A549 (cell line): ENCODE results near the gene F10. TPM values are rescaled to one million over a fixed set of nuclear protein-coding genes. Genes with fewer than 3 reads are reported as not detected.

Experiments used
- ATAC-seq, 2 experiments: fragments of 200-7000 bp in 1 of 2; fragments of >200 bp in 1 of 2; cut with Nextera tagmentation in 1 of 2; cut with Tn5 transposase in 1 of 2; 3 replicates each; pipeline versions ENCODE4 v1.8.0 to v1.9.1; 2018 to 2020; ENCODE audit warnings: mild to moderate bottlenecking in 1 of 2, moderate library complexity in 1 of 2
- CTCF ChIA-PET: fragments of 300-600 bp; sonication (Branson Sonifier 250); formaldehyde crosslinking; extraction: SDS; loops from one replicate; lab custom pipeline; 2021; ENCODE audit warnings: antibody characterized with exemption, inconsistent platforms; lab: Yijun Ruan, JAX
- POLR2A ChIA-PET: fragments of 350-600 bp; formaldehyde crosslinking; extraction: SDS; loops from one replicate; lab custom pipeline; 2021; ENCODE audit warnings: antibody characterized with exemption, inconsistent platforms; lab: Yijun Ruan, JAX
- DNase-seq, 2 experiments: peaks; one replicate each; pipeline versions ENCODE4 v3.0.0 to v3.0.0-alpha.2; 2011 to 2016; ENCODE audit warnings: low read depth in 1 of 2, low spot score in 1 of 2
- FAIRE-seq: peaks from 2 replicates; lab custom pipeline; 2011; peaks lifted over from hg19 to GRCh38; lab: Jason Lieb, UNC
- H3K27ac ChIP-seq, 2 experiments: fragments of >200 bp; sonication (Bioruptor Twin); formaldehyde crosslinking; 3 replicates each; pipeline ENCODE4 v1.5.1; 2016 to 2017
- H3K4me1 ChIP-seq: fragments of >200 bp; sonication (Bioruptor Twin); formaldehyde crosslinking; 3 replicates; pipeline ENCODE4 v1.6.1; 2016
- H3K4me2 ChIP-seq: fragments of >200 bp; sonication (Bioruptor Twin); formaldehyde crosslinking; 3 replicates; pipeline ENCODE4 v1.6.1; 2016
- H3K4me3 ChIP-seq: fragments of >200 bp; sonication (Bioruptor Twin); formaldehyde crosslinking; 3 replicates; pipeline ENCODE4 v1.5.1; 2016
- H3K9me3 ChIP-seq: fragments of >200 bp; sonication (Bioruptor Twin); formaldehyde crosslinking; 3 replicates; pipeline ENCODE4 v1.6.1; 2016
- CBX2 ChIP-seq: fragments of 200-600 bp; sonication (generic); IDR thresholded peaks from 2 replicates; pipeline ENCODE4 v1.6.1; 2016; ENCODE audit warnings: low read depth, mild to moderate bottlenecking, borderline replicate concordance
- FOSB ChIP-seq: fragments of 250-450 bp; sonication (Bioruptor Pico); IDR thresholded peaks from 2 replicates; pipeline ENCODE4 v1.5.0; 2020; ENCODE audit warnings: mild to moderate bottlenecking, moderate library complexity
- FOXS1 ChIP-seq: fragments of 250-450 bp; sonication (Bioruptor Pico); IDR thresholded peaks from 2 replicates; pipeline ENCODE4 v1.5.0; 2020; ENCODE audit warnings: mild to moderate bottlenecking, moderate library complexity
- HEYL ChIP-seq: fragments of 250-450 bp; sonication (Bioruptor Pico); IDR thresholded peaks from 2 replicates; pipeline ENCODE4 v1.8.0; 2021; ENCODE audit warnings: mild to moderate bottlenecking, moderate library complexity
- HOXA7 ChIP-seq: fragments of 250-450 bp; sonication (Bioruptor Pico); IDR thresholded peaks from 2 replicates; pipeline ENCODE4 v1.5.0; 2020; ENCODE audit warnings: mild to moderate bottlenecking, moderate library complexity
- HOXB5 ChIP-seq: fragments of 250-450 bp; sonication (Bioruptor Pico); IDR thresholded peaks from 2 replicates; pipeline ENCODE4 v1.5.0; 2020; ENCODE audit warnings: mild to moderate bottlenecking, moderate library complexity
- JUN ChIP-seq, 2 experiments: fragments of >200 bp; sonication (Bioruptor Twin); formaldehyde crosslinking; IDR thresholded peaks; 2 replicates in 1 of 2; 3 replicates in 1 of 2; pipeline ENCODE4 v1.6.1; 2016 to 2017
- KDM5A ChIP-seq: fragments of 200-600 bp; sonication (generic); IDR thresholded peaks from 2 replicates; pipeline ENCODE4 v1.6.1; 2016; ENCODE audit warnings: antibody characterized with exemption, mild to moderate bottlenecking
- MAFK ChIP-seq: fragments of 450-650 bp; IDR thresholded peaks from 2 replicates; pipeline ENCODE4 v1.6.1; 2014; ENCODE audit not compliant: partially characterized antibody
- MYC ChIP-seq: IDR thresholded peaks from 2 replicates; pipeline ENCODE4 v1.6.1; 2012; ENCODE audit warnings: mild to moderate bottlenecking, inconsistent platforms, low read length, improper control_type of control experiment, borderline replicate concordance
- NFE2L2 ChIP-seq: fragments of 150-350 bp; conservative IDR thresholded peaks from 2 replicates; pipeline ENCODE4 v1.6.1; 2014; ENCODE audit warnings: low read length
- NR3C1 ChIP-seq: fragments of >200 bp; sonication (Bioruptor Twin); formaldehyde crosslinking; IDR thresholded peaks from 3 replicates; pipeline ENCODE4 v1.6.1; 2017
- PHF8 ChIP-seq: fragments of 200-600 bp; sonication (generic); IDR thresholded peaks from 2 replicates; pipeline ENCODE4 v1.6.1; 2016; ENCODE audit warnings: low read depth, mild to moderate bottlenecking, antibody characterized with exemption, moderate library complexity, borderline replicate concordance
- POLR2A ChIP-seq: IDR thresholded peaks from 2 replicates; pipeline ENCODE4 v1.6.1; 2012; ENCODE audit warnings: mild to moderate bottlenecking, low read length
- RAD21 ChIP-seq, 2 experiments: fragments of >200 bp in 1 of 2; sonication (Bioruptor Twin) in 1 of 2; formaldehyde crosslinking in 1 of 2; IDR thresholded peaks in 1 of 2; conservative IDR thresholded peaks in 1 of 2; 2 replicates in 1 of 2; 3 replicates in 1 of 2; pipeline ENCODE4 v1.6.1; 2012 to 2018; ENCODE audit warnings: inconsistent platforms in 1 of 2
- RNF2 ChIP-seq: fragments of 200-600 bp; sonication (generic); IDR thresholded peaks from 2 replicates; pipeline ENCODE4 v1.6.1; 2016; ENCODE audit warnings: low read depth, mild to moderate bottlenecking, antibody characterized with exemption, moderate library complexity, borderline replicate concordance
- ZC3H11A ChIP-seq: fragments of 450-650 bp; IDR thresholded peaks from 2 replicates; pipeline ENCODE4 v1.6.1; 2014; ENCODE audit warnings: antibody characterized with exemption, mild to moderate bottlenecking
- ZSCAN20 ChIP-seq: fragments of 250-450 bp; sonication (Bioruptor Pico); IDR thresholded peaks from 2 replicates; pipeline ENCODE4 v1.8.0; 2022; ENCODE audit warnings: mild to moderate bottlenecking, moderate library complexity
- WGBS: methylation state at CpG from one replicate; pipeline ENCODE4 v1.1.6; 2017; ENCODE audit errors: missing lambda C conversion rate; 5-methylcytosine and 5-hydroxymethylcytosine counted together
- polyA plus RNA-seq, 4 experiments: library from polyadenylated mRNA; depleted of rRNA in 3 of 4; stranded (reverse); fragments of >200 nt; fragmentation: RNase III in 1 of 4; extraction: RNeasy Plus Mini Kit Qiagen cat#74134 plus additional on column Dnase treatment in 1 of 4; gene quantifications; 2 replicates in 3 of 4; 3 replicates in 1 of 4; pipeline ENCODE4 v1.2.3, GENCODE V29; 2011 to 2017
- TF ChIP-seq, protein P1 (sequence below): IDR thresholded peaks from 2 replicates; pipeline ENCODE4 v1.6.1; 2012; ENCODE audit warnings: low read depth, borderline replicate concordance
- TF ChIP-seq, protein P2 (sequence below): fragments of 150-350 bp; IDR thresholded peaks from 2 replicates; pipeline ENCODE4 v1.6.1; 2014; ENCODE audit warnings: low read depth, mild to moderate bottlenecking, low read length
- TF ChIP-seq, protein P3 (sequence below): IDR thresholded peaks from 2 replicates; pipeline ENCODE4 v1.6.1; 2012
- TF ChIP-seq, protein P4 (sequence below): fragments of >200 bp; sonication (Bioruptor Twin); formaldehyde crosslinking; IDR thresholded peaks from 3 replicates; pipeline ENCODE4 v1.5.1; 2016

F10 gene
- polyA plus RNA-seq, 2 of the 4 experiments (the other 2 are of a cell fraction) = 0.32 TPM; not detected in 1

DNA sequence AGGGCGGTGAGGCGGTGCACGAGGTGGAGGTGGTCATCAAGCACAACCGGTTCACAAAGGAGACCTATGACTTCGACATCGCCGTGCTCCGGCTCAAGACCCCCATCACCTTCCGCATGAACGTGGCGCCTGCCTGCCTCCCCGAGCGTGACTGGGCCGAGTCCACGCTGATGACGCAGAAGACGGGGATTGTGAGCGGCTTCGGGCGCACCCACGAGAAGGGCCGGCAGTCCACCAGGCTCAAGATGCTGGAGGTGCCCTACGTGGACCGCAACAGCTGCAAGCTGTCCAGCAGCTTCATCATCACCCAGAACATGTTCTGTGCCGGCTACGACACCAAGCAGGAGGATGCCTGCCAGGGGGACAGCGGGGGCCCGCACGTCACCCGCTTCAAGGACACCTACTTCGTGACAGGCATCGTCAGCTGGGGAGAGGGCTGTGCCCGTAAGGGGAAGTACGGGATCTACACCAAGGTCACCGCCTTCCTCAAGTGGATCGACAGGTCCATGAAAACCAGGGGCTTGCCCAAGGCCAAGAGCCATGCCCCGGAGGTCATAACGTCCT lies 26.4 kb downstream of the F10 start:
- ChIA-PET POLR2A (no interaction called here), CTCF (no interaction called here)
- FAIRE-seq = no peak
- H3K9me3 ChIP-seq = no peaks in the 10 kb centered on the region
- peaks cover 4% of the 10 kb centered on the region; the same call in 2 of the 3 replicates for H3K4me1 ChIP-seq
- DNase-seq = no peak
- H3K4me3 ChIP-seq = no peak overlapping the region
- ATAC-seq = no peak
- WGBS = 93% methylated on average over 20 of the region's 38 CpGs
- no peak for TF ChIP-seq NFE2L2
- TF ChIP-seq, protein P1, sequence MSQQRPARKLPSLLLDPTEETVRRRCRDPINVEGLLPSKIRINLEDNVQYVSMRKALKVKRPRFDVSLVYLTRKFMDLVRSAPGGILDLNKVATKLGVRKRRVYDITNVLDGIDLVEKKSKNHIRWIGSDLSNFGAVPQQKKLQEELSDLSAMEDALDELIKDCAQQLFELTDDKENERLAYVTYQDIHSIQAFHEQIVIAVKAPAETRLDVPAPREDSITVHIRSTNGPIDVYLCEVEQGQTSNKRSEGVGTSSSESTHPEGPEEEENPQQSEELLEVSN = no peak
- TF ChIP-seq, all 56 proteins: peak for 0
- no peak overlapping the region for H3K27ac ChIP-seq
- H3K4me2 ChIP-seq = no peak overlapping the region

DNA sequence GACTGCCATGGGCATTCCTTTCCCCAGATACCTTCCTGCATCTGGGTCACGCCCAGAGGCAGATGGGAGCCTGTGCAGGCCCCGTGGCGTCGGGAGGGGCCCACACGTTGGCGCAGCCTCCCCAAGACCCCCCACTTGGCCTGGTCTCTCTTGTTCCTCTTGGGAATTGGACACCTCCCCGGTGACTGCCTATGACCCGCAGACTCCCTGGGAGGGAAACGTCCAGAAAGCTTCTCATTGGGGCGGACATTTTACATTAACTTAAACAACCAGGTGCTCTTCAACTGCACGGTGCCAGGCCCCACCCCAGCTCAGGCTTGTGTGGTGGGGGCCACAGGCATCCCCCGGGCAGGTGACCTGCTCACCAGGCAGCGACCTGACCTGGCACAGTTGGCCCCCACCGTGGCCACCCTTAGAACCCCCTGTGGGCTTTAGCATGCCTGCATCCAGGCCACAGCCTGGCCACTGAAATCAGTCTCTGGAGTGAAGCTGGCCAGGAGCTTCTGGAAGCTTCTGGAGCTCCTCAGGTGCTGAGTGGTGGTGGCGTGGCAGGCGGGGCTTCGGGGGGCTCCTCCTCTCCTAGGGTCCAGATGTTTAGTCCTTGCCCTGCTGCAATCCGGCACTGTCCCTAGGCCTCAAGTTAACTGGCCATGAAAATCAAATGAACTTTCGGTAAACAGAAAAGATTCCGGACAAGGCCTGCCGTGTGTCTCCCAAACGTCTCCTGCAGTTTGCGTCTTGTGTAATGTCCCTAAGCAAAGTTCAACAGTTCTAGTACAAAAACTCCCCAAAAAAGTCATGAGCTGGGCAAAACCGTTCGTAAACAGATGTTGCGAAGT lies 27.3 kb downstream of the F10 start:
- FAIRE-seq (no peak), ATAC-seq (no peak), DNase-seq (no peak)
- no peak overlapping the region for H3K4me3 ChIP-seq
- 82% methylated on average over 13 of the region's 26 CpGs for WGBS
- no peaks in the 10 kb centered on the region for H3K9me3 ChIP-seq
- TF ChIP-seq POLR2A (no peak), PHF8 (no peak), FOSB (CRISPR knock-in tag) (no peak), RNF2 (no peak), FOXS1 (no peak), RAD21 (conservative IDR thresholded peaks at IDR 0.05 in 1 of 2, IDR thresholded peaks at IDR 0.05 in 1 of 2) (no peak), MYC (no peak), CBX2 (no peak), ZC3H11A (no peak), NR3C1 (no peak), JUN (IDR thresholded peaks at IDR 0.05) (no peak), ZSCAN20 (CRISPR knock-in tag) (no peak), HOXB5 (no peak), KDM5A (no peak), HEYL (no peak), HOXA7 (CRISPR knock-in tag) (no peak), MAFK (no peak)
- TF ChIP-seq, protein P2, sequence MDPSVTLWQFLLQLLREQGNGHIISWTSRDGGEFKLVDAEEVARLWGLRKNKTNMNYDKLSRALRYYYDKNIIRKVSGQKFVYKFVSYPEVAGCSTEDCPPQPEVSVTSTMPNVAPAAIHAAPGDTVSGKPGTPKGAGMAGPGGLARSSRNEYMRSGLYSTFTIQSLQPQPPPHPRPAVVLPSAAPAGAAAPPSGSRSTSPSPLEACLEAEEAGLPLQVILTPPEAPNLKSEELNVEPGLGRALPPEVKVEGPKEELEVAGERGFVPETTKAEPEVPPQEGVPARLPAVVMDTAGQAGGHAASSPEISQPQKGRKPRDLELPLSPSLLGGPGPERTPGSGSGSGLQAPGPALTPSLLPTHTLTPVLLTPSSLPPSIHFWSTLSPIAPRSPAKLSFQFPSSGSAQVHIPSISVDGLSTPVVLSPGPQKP = no peak
- TF ChIP-seq, protein P3, sequence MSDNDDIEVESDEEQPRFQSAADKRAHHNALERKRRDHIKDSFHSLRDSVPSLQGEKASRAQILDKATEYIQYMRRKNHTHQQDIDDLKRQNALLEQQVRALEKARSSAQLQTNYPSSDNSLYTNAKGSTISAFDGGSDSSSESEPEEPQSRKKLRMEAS = no peak
- TF ChIP-seq, protein P4, sequence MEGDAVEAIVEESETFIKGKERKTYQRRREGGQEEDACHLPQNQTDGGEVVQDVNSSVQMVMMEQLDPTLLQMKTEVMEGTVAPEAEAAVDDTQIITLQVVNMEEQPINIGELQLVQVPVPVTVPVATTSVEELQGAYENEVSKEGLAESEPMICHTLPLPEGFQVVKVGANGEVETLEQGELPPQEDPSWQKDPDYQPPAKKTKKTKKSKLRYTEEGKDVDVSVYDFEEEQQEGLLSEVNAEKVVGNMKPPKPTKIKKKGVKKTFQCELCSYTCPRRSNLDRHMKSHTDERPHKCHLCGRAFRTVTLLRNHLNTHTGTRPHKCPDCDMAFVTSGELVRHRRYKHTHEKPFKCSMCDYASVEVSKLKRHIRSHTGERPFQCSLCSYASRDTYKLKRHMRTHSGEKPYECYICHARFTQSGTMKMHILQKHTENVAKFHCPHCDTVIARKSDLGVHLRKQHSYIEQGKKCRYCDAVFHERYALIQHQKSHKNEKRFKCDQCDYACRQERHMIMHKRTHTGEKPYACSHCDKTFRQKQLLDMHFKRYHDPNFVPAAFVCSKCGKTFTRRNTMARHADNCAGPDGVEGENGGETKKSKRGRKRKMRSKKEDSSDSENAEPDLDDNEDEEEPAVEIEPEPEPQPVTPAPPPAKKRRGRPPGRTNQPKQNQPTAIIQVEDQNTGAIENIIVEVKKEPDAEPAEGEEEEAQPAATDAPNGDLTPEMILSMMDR = no peak
- H3K4me2 ChIP-seq = no peak overlapping the region
- no peak overlapping the region for H3K27ac ChIP-seq
- ChIA-PET CTCF (no interaction called here), POLR2A (no interaction called here)
- H3K4me1 ChIP-seq = peaks cover 7% of the 10 kb centered on the region; the same call in 2 of the 3 replicates
